ENCODE measurements around the gene ARMC5.
"Not testable (repeated sequence)": the region's sequence is repeated elsewhere in the genome, so short reads cannot be mapped to it uniquely, and the experiment has no call there.

GRCh38 chr16:31445931-31446330 lies 13.4 kb upstream of the ARMC5 start:
- not testable (repeated sequence) for TF ChIP-seq CTCF (conservative IDR thresholded peaks at IDR 0.05; ENCODE audit: low read depth, low read length); EZH2 (IDR thresholded peaks at IDR 0.05; ENCODE audit: borderline replicate concordance, low read depth, low read length, poor library complexity, severe bottlenecking)

All from A673 (cell line).